RKO (cell line): ENCODE measurements around the gene TRMT10C.
"Not testable (repeated sequence)": the region's sequence is repeated elsewhere in the genome, so short reads cannot be mapped to it uniquely, and the experiment has no call there.

Source experiments
- DNase-seq: peaks from one replicate; pipeline ENCODE4 v3.0.0-alpha.2; 2016; ENCODE audit warnings: low spot score

TRMT10C gene

GRCh38 chr3:101548527-101549105 is 13.1 kb upstream of the TRMT10C start:
- DNase-seq: no peak

GRCh38 chr3:101549473-101549872 is 12.2 kb upstream of the TRMT10C start:
- DNase-seq: no peak

GRCh38 chr3:101551359-101552081 is 10.1 kb upstream of the TRMT10C start:
- not testable (repeated sequence) for DNase-seq

GRCh38 chr3:101553381-101553780 is 8.3 kb upstream of the TRMT10C start:
- not testable (repeated sequence) for DNase-seq

GRCh38 chr3:101556064-101556463 is 5.6 kb upstream of the TRMT10C start:
- no peak for DNase-seq

GRCh38 chr3:101567528-101568317 is 6.1 kb downstream of the TRMT10C start:
- DNase-seq: no peak

GRCh38 chr3:101571028-101571895 is 9.6 kb downstream of the TRMT10C start:
- no peak for DNase-seq

GRCh38 chr3:101573449-101574387 is 12.1 kb downstream of the TRMT10C start, which contains the start of gene PCNP:
TSS of gene PCNP (plus strand) at chr3:101574180. CDS start at chr3:101574216, 36 bp downstream.
- DNase-seq: peak; percentile 98

- DNase-seq: peak; percentile 78
Measured at GRCh38 chr3:101574388-101575112, 12.9 kb downstream of the TRMT10C start.

- no peak for DNase-seq
Measured at GRCh38 chr3:101577286-101577685, 15.6 kb downstream of the TRMT10C start.

- DNase-seq: no peak
Measured at GRCh38 chr3:101588616-101589015, 26.9 kb downstream of the TRMT10C start.

GRCh38 chr3:101591071-101591470 is 29.4 kb downstream of the TRMT10C start:
- DNase-seq: no peak

- no peak for DNase-seq
Measured at GRCh38 chr3:101602731-101603130, 41.1 kb downstream of the TRMT10C start.

- DNase-seq: no peak
Measured at GRCh38 chr3:101603184-101603583, 41.5 kb downstream of the TRMT10C start.

- not testable (repeated sequence) for DNase-seq
Measured at GRCh38 chr3:101605398-101605797, 43.7 kb downstream of the TRMT10C start.

GRCh38 chr3:101611023-101611422 is 49.4 kb downstream of the TRMT10C start:
- DNase-seq: no peak

GRCh38 chr3:101613014-101613413 is 51.3 kb downstream of the TRMT10C start:
- not testable (repeated sequence) for DNase-seq

- no peak for DNase-seq
Measured at GRCh38 chr3:101615525-101615924, 53.9 kb downstream of the TRMT10C start.
